Choroid plexus epithelial cell (primary cell): ENCODE measurements around the gene PPM1H.
"Not testable (repeated sequence)": the region's sequence is repeated elsewhere in the genome, so short reads cannot be mapped to it uniquely, and the experiment has no call there.

ENCODE experiments used
- DNase-seq: peaks from one replicate; pipeline ENCODE4 v3.0.0-alpha.2; 2010; ENCODE audit warnings: low read depth
- H3K4me3 ChIP-seq: 2 replicates; pipeline ENCODE4 v1.5.1; 2011; ENCODE audit warnings: low read depth, mild to moderate bottlenecking, control low read depth, low read length, moderate library complexity
- CTCF ChIP-seq: conservative IDR thresholded peaks from 2 replicates; pipeline ENCODE4 v1.5.1; 2011; ENCODE audit warnings: low read depth, mild to moderate bottlenecking, control low read depth, inconsistent platforms, low read length, moderate library complexity

PPM1H gene

GRCh38 chr12:62827042-62827441, 107.9 kb downstream of the PPM1H start:
- peak; percentile 34 for TF ChIP-seq CTCF
- H3K4me3 ChIP-seq, result no peak overlapping the region
- DNase-seq, result no peak

GRCh38 chr12:62817556-62818271, 117.2 kb downstream of the PPM1H start:
- TF ChIP-seq CTCF, result peak; percentile 43
- H3K4me3 ChIP-seq, result peak overlapping the region; percentile 41
- DNase-seq, result peak; percentile 96

- no peak for TF ChIP-seq CTCF
- DNase-seq, result no peak
- no peak overlapping the region for H3K4me3 ChIP-seq
Measured at GRCh38 chr12:62814243-62814642, 120.7 kb downstream of the PPM1H start.

GRCh38 chr12:62813031-62813829, 121.7 kb downstream of the PPM1H start:
- H3K4me3 ChIP-seq, result peak overlapping the region; percentile 3
- TF ChIP-seq CTCF, result peak; percentile 87
- DNase-seq, result peak; percentile 83

- not testable (repeated sequence) for DNase-seq, H3K4me3 ChIP-seq
Measured at GRCh38 chr12:62811481-62811880, 123.5 kb downstream of the PPM1H start.

GRCh38 chr12:62808166-62808879, 126.6 kb downstream of the PPM1H start:
- DNase-seq, result no peak
- peak; percentile 15 for TF ChIP-seq CTCF
- H3K4me3 ChIP-seq, result no peak overlapping the region

GRCh38 chr12:62806893-62807292, 128.1 kb downstream of the PPM1H start:
- no peak for TF ChIP-seq CTCF
- DNase-seq, result no peak
- H3K4me3 ChIP-seq, result no peak overlapping the region
